Omental fat pad (tissue), 4 donors: Measurements from ENCODE around the gene PPP1R14B. TPM values are rescaled to one million over a fixed set of nuclear protein-coding genes. Genes with fewer than 3 reads are reported as not detected.

Experiments
- ATAC-seq: fragments of 150-250 bp; one replicate; pipeline ENCODE4 v1.9.1; 2016; ENCODE audit warnings: mild to moderate bottlenecking, moderate library complexity; ENCODE audit not compliant: low FRiP score
- DNase-seq: peaks from one replicate; pipeline ENCODE4 v3.0.0-alpha.2; 2019; ENCODE audit warnings: low spot score
- total RNA-seq, 4 donors: library from RNA; depleted of rRNA; stranded (reverse); fragments of >200 nt; gene quantifications; one replicate each; pipeline ENCODE4 v1.1.0, GENCODE V29; 2016
- TF ChIP-seq, protein P1 (sequence below), 3 donors: fragments of 450-650 bp; IDR thresholded peaks; one replicate each; pipeline ENCODE4 v1.5.1; 2016 to 2017; ENCODE audit warnings: antibody characterized with exemption in 3 of 3, mild to moderate bottlenecking in 3 of 3, moderate library complexity in 2 of 3

Gene PPP1R14B
- total RNA-seq, 4 donors from 2014 or later = 95.0 to 140 (median 97.9) TPM

DNA sequence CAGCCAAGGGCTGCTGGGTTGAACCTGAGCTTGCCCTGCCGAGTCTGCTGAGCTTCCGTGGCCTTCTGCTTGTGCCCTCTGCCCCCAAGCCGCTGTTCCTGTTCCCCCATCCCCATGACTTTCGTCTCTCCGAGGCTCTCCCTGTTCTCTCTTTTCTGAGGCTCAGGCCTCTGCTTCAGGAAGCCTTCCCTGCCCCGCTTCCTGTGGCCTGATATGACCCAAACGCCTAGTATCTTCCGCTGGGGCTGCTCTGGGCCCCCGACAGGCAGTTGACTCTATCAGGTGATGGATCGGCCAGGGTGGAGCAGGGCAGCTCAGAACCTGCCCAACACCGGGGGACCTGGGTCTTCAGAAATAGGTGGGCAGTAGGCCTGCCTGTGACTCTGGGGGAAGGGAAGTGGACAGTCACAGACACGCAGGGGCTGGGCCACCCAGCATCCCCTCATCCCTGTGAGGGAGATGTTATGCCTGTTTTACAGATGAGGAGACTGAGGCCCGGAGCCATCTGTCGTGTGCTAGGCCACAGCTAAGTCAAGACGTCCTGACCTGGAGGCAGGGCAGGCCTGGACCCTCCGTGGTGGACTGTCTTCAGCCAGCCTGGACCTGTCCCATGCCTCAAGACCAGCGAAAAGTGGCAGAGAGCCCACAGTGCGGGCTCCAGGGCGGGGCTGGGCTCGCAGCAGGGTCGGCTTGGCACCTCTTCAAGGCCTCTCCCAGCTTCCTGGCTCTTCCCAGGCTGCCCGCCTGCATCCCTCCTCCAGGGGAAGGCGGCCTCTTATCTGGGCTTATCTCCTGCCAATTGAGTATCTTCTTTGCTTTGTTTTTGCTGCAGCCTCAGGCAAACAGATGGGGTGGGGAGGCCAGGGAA, 21.5 kb upstream of the PPP1R14B start:
- no peak for DNase-seq
- TF ChIP-seq, protein P1, sequence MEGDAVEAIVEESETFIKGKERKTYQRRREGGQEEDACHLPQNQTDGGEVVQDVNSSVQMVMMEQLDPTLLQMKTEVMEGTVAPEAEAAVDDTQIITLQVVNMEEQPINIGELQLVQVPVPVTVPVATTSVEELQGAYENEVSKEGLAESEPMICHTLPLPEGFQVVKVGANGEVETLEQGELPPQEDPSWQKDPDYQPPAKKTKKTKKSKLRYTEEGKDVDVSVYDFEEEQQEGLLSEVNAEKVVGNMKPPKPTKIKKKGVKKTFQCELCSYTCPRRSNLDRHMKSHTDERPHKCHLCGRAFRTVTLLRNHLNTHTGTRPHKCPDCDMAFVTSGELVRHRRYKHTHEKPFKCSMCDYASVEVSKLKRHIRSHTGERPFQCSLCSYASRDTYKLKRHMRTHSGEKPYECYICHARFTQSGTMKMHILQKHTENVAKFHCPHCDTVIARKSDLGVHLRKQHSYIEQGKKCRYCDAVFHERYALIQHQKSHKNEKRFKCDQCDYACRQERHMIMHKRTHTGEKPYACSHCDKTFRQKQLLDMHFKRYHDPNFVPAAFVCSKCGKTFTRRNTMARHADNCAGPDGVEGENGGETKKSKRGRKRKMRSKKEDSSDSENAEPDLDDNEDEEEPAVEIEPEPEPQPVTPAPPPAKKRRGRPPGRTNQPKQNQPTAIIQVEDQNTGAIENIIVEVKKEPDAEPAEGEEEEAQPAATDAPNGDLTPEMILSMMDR (IDR thresholded peaks at IDR 0.05) = no peak
- no peak for ATAC-seq

DNA sequence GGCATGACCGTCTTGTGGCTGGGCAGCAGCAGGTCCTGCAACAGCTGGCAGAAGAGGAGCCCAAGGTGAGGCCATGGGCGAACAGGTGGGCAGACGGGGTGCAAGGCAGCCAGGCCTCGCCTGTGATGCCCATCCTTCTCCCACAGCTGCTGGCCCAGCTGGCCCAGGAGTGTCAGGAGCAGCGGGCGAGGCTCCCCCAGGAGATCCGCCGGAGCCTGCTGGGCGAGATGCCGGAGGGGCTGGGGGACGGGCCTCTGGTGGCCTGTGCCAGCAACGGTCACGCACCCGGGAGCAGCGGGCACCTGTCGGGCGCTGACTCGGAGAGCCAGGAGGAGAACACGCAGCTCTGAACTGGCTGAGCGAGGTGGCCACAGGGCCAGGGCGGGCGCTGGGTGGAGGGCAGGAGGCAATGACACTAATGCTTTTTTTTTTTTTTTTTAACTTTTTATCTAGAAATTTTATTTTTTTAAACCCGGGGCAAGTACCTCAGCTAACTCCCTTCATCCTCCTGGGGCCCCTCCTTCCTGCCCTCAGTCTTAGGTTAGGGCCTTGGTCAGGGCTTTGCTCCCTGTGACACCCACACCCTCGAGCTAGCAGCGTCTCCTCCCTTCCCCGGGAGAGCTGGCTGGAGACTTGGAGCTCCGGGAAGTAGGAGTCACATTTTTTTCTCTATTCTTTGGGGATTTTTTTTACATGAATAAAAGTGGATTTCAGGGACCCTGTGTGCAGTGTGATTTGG, 20.6 kb upstream of the PPP1R14B start:
- TF ChIP-seq, protein P1 (IDR thresholded peaks at IDR 0.05) = no peak
- DNase-seq (no peak), ATAC-seq (no peak)

- ATAC-seq = no peak
- DNase-seq = no peak
- TF ChIP-seq, protein P1 (IDR thresholded peaks at IDR 0.05) = no peak
Measured at GRCh38 chr11:64266339-64266738, 19.6 kb upstream of the PPP1R14B start.

- DNase-seq (no peak), ATAC-seq (no peak)
- TF ChIP-seq, protein P1 (IDR thresholded peaks at IDR 0.05) = no peak
Measured at GRCh38 chr11:64265176-64266160, 18.7 kb upstream of the PPP1R14B start.

- ATAC-seq = no peak
- TF ChIP-seq, protein P1 (IDR thresholded peaks at IDR 0.05) = no peak
Measured at GRCh38 chr11:64264371-64264852, 17.7 kb upstream of the PPP1R14B start.

DNA sequence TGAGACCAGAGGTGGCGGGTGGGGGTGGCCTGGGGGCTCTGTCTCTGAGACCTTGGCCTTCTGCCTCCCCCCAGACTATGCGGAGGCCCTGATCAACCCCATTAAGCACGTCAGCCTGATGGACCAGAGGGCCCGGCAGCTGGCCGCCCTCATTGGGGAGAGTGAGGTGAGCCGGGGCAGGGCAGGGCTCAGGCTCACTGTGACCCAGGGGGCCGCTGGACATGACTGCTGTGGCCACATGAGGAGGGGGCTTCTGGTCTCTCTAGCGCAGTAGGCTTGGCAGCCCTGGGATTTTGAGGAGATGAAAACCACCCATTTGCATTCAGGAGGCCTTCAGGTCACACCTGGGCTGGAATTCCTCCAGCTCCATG, 17.2 kb upstream of the PPP1R14B start:
- DNase-seq (no peak), ATAC-seq (no peak)
- TF ChIP-seq, protein P1 (IDR thresholded peaks at IDR 0.05) = no peak

More at GRCh38 chr11:64264371-64264852, 17.7 kb upstream of the PPP1R14B start:
- no peak for DNase-seq
